ENCODE measurements around the gene FGF12.
"Not testable (repeated sequence)": the region's sequence is repeated elsewhere in the genome, so short reads cannot be mapped to it uniquely, and the experiment has no call there.

The FGF12 gene

GRCh38 chr3:192578729-192579128 lies 148.6 kb downstream of the FGF12 start:
- Histone ChIP-seq H2AFZ (ENCODE audit: low read length) (no peak overlapping the region), H3K9ac (ENCODE audit: low read length) (no peak overlapping the region), H3K9me2 (ENCODE audit: low read depth, low read length) (no peaks in the 10 kb centered on the region), H3K27ac (ENCODE audit: low read depth, low read length, poor library complexity, severe bottlenecking) (no peak overlapping the region), H3F3A (ENCODE audit: insufficient read depth, low read length) (no peaks in the 10 kb centered on the region), H3K4me2 (ENCODE audit: low read length) (no peak overlapping the region), H3K4me1 (ENCODE audit: insufficient read depth, low read length, severe bottlenecking) (no peaks in the 10 kb centered on the region), H4K20me1 (ENCODE audit: insufficient read depth, low read length) (no peaks in the 10 kb centered on the region), H3K27me3 (ENCODE audit: insufficient read depth, low read length) (no peaks in the 10 kb centered on the region), H3K79me2 (ENCODE audit: insufficient read depth, low read length) (no peaks in the 10 kb centered on the region; the same call in 1 of the 2 replicates), H3K4me3 (ENCODE audit: low read depth, low read length, poor library complexity, severe bottlenecking) (no peak overlapping the region), H3K36me3 (ENCODE audit: insufficient read depth, low read length) (no peaks in the 10 kb centered on the region), H3K9me3 (ENCODE audit: low read length) (peaks cover 3% of the 10 kb centered on the region; the same call in 1 of the 2 replicates)
- TF ChIP-seq CTCF (IDR thresholded peaks at IDR 0.05; ENCODE audit: low read length) (no peak), EZH2 (IDR thresholded peaks at IDR 0.05; ENCODE audit: borderline replicate concordance, low read length) (no peak)

DNA sequence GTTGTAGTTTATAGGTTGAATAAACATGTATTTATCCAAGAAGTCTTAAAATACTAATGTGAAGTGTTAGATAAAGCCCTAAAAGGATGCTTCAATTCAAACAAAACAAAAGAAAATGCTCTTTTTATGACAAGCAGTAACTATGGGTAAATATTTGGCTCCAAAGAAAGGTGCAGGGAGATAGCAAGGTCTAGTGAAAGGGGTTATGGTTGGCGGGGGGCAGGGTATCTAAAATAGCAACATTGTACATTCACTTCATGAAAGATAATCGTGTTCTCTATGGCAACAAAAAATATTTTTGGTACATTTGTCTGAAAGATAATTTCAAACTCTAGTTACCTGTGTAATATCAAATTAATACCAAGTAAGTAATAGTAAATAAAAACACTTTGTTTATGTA lies 149.5 kb downstream of the FGF12 start:
- Histone ChIP-seq H3F3A (ENCODE audit: insufficient read depth, low read length) (no peaks in the 10 kb centered on the region), H3K9ac (ENCODE audit: low read length) (no peak overlapping the region), H3K9me2 (ENCODE audit: low read depth, low read length) (no peaks in the 10 kb centered on the region), H3K4me1 (ENCODE audit: insufficient read depth, low read length, severe bottlenecking) (no peaks in the 10 kb centered on the region), H3K9me3 (ENCODE audit: low read length) (peaks cover 3% of the 10 kb centered on the region; the same call in 1 of the 2 replicates), H2AFZ (ENCODE audit: low read length) (no peak overlapping the region), H3K27me3 (ENCODE audit: insufficient read depth, low read length) (no peaks in the 10 kb centered on the region), H3K4me2 (ENCODE audit: low read length) (no peak overlapping the region), H3K36me3 (ENCODE audit: insufficient read depth, low read length) (no peaks in the 10 kb centered on the region), H3K79me2 (ENCODE audit: insufficient read depth, low read length) (no peaks in the 10 kb centered on the region; the same call in 1 of the 2 replicates), H3K27ac (ENCODE audit: low read depth, low read length, poor library complexity, severe bottlenecking) (no peak overlapping the region), H4K20me1 (ENCODE audit: insufficient read depth, low read length) (no peaks in the 10 kb centered on the region), H3K4me3 (ENCODE audit: low read depth, low read length, poor library complexity, severe bottlenecking) (no peak overlapping the region)
- TF ChIP-seq CTCF (IDR thresholded peaks at IDR 0.05; ENCODE audit: low read length) (no peak), EZH2 (IDR thresholded peaks at IDR 0.05; ENCODE audit: borderline replicate concordance, low read length) (no peak)

GRCh38 chr3:192577271-192577670 lies 150.1 kb downstream of the FGF12 start:
- Histone ChIP-seq H3K36me3 (ENCODE audit: insufficient read depth, low read length) (no peaks in the 10 kb centered on the region), H3F3A (ENCODE audit: insufficient read depth, low read length) (no peaks in the 10 kb centered on the region), H3K4me1 (ENCODE audit: insufficient read depth, low read length, severe bottlenecking) (no peaks in the 10 kb centered on the region), H3K9me2 (ENCODE audit: low read depth, low read length) (no peaks in the 10 kb centered on the region), H3K27me3 (ENCODE audit: insufficient read depth, low read length) (no peaks in the 10 kb centered on the region), H3K9me3 (ENCODE audit: low read length) (peaks cover 3% of the 10 kb centered on the region; the same call in 1 of the 2 replicates), H3K79me2 (ENCODE audit: insufficient read depth, low read length) (no peaks in the 10 kb centered on the region; the same call in 1 of the 2 replicates), H3K4me3 (ENCODE audit: low read depth, low read length, poor library complexity, severe bottlenecking) (no peak overlapping the region), H3K9ac (ENCODE audit: low read length) (no peak overlapping the region), H3K27ac (ENCODE audit: low read depth, low read length, poor library complexity, severe bottlenecking) (no peak overlapping the region), H2AFZ (ENCODE audit: low read length) (no peak overlapping the region), H4K20me1 (ENCODE audit: insufficient read depth, low read length) (no peaks in the 10 kb centered on the region), H3K4me2 (ENCODE audit: low read length) (no peak overlapping the region)
- TF ChIP-seq CTCF (IDR thresholded peaks at IDR 0.05; ENCODE audit: low read length) (no peak), EZH2 (IDR thresholded peaks at IDR 0.05; ENCODE audit: borderline replicate concordance, low read length) (no peak)

- H3K79me2 ChIP-seq (ENCODE audit: insufficient read depth, low read length); H3K9me2 ChIP-seq (ENCODE audit: low read depth, low read length); H3K27ac ChIP-seq (ENCODE audit: low read depth, low read length, poor library complexity, severe bottlenecking); H3K9ac ChIP-seq (ENCODE audit: low read length); H3K9me3 ChIP-seq (ENCODE audit: low read length); H2AFZ ChIP-seq (ENCODE audit: low read length); H4K20me1 ChIP-seq (ENCODE audit: insufficient read depth, low read length); H3K27me3 ChIP-seq (ENCODE audit: insufficient read depth, low read length); H3K4me1 ChIP-seq (ENCODE audit: insufficient read depth, low read length, severe bottlenecking); H3K4me3 ChIP-seq (ENCODE audit: low read depth, low read length, poor library complexity, severe bottlenecking); H3K36me3 ChIP-seq (ENCODE audit: insufficient read depth, low read length); H3F3A ChIP-seq (ENCODE audit: insufficient read depth, low read length); H3K4me2 ChIP-seq (ENCODE audit: low read length): not testable (repeated sequence)
These were observed 150.6 kb downstream of the FGF12 start for GRCh38 chr3:192576704-192577103.
